GM12878 (cell line): Measurements from ENCODE around the gene PRKCE. TPM values are rescaled to one million over a fixed set of nuclear protein-coding genes. Genes with fewer than 3 reads are reported as not detected.

Experiments
- ATAC-seq: fragments of 200-7000 bp; cut with Tn5 transposase; 3 replicates; pipeline ENCODE4 v1.9.1; 2020; ENCODE audit warnings: mild to moderate bottlenecking, moderate library complexity
- BruUV-seq: library from RNA; stranded (reverse); fragments of 400-500 nt; replicated peaks from 2 replicates; lab custom pipeline; 2021; lab: Mats Ljungman, UMichigan
- CTCF ChIA-PET: fragments of 300-600 bp; sonication (Branson Sonifier 250); formaldehyde crosslinking; extraction: SDS; loops from one replicate; lab custom pipeline; 2021; ENCODE audit warnings: inconsistent platforms; lab: Yijun Ruan, JAX
- POLR2A ChIA-PET: fragments of 350-600 bp; formaldehyde crosslinking; extraction: SDS; loops from one replicate; lab custom pipeline; 2021; ENCODE audit warnings: inconsistent platforms; lab: Charles Lee
- RAD21 ChIA-PET: fragments of 300-600 bp; sonication (Branson Sonifier 250); formaldehyde crosslinking; loops from one replicate; lab custom pipeline; 2023; ENCODE audit warnings: antibody characterized with exemption; ENCODE audit not compliant: unreplicated experiment; lab: Charles Lee
- SMC1A ChIA-PET: fragments of 300-600 bp; sonication (Branson Sonifier 250); formaldehyde crosslinking; loops from one replicate; lab custom pipeline; 2023; ENCODE audit not compliant: unreplicated experiment, uncharacterized antibody; lab: Charles Lee
- DNase-seq: peaks from one replicate; pipeline ENCODE4 v3.0.0-alpha.2; 2011; ENCODE audit warnings: low read depth, low spot score
- FAIRE-seq: peaks from 3 replicates; lab custom pipeline; 2011; peaks lifted over from hg19 to GRCh38; lab: Jason Lieb, UNC
- H2AFZ ChIP-seq: 2 replicates; pipeline ENCODE4 v1.6.0; 2011; ENCODE audit warnings: low read depth, low read length, control low read depth; ENCODE audit not compliant: control insufficient read depth
- H3K27ac ChIP-seq: 2 replicates; pipeline ENCODE4 v1.5.1; 2011; ENCODE audit warnings: control low read depth; ENCODE audit not compliant: control insufficient read depth, insufficient read depth
- H3K27me3 ChIP-seq, 2 experiments: replicated peaks in 1 of 2; 2 replicates each; pipeline versions ENCODE4 v1.6.0 to v1.6.1; 2011; ENCODE audit warnings: low read length in 1 of 2; ENCODE audit not compliant: control insufficient read depth in 2 of 2, insufficient read depth in 2 of 2
- H3K36me3 ChIP-seq, 2 experiments: 2 replicates each; pipeline ENCODE4 v1.5.1; 2011; ENCODE audit warnings: low read length in 1 of 2; ENCODE audit not compliant: control insufficient read depth in 2 of 2, insufficient read depth in 2 of 2
- H3K4me1 ChIP-seq: 2 replicates; pipeline ENCODE4 v1.6.1; 2011; ENCODE audit warnings: mild to moderate bottlenecking, low read length, moderate library complexity, mixed read lengths; ENCODE audit not compliant: control insufficient read depth, insufficient read depth
- H3K4me2 ChIP-seq: 2 replicates; pipeline ENCODE4 v1.6.0; 2011; ENCODE audit warnings: control low read depth; ENCODE audit not compliant: control insufficient read depth, insufficient read depth
- H3K4me3 ChIP-seq: fragments of 200-600 bp; sonication (generic); 2 replicates; pipeline ENCODE4 v1.5.1; 2016
- H3K79me2 ChIP-seq: 2 replicates; pipeline ENCODE4 v1.6.0; 2011; ENCODE audit warnings: low read length; ENCODE audit not compliant: control insufficient read depth, insufficient read depth
- H3K9ac ChIP-seq: 2 replicates; pipeline ENCODE4 v1.8.0; 2011; ENCODE audit warnings: low read length, control low read depth, mixed read lengths; ENCODE audit not compliant: control insufficient read depth, insufficient read depth
- H3K9me3 ChIP-seq: replicated peaks from 3 replicates; pipeline ENCODE4 v1.5.1; 2011; ENCODE audit warnings: mild to moderate bottlenecking, low read length; ENCODE audit not compliant: control insufficient read depth, insufficient read depth
- H4K20me1 ChIP-seq: 2 replicates; pipeline ENCODE4 v1.6.0; 2011; ENCODE audit not compliant: control insufficient read depth, insufficient read depth
- CREM ChIP-seq: IDR thresholded peaks from 2 replicates; pipeline ENCODE4 v1.6.1; 2014; ENCODE audit warnings: antibody characterized with exemption, low read depth
- DPF2 ChIP-seq: fragments of 450-650 bp; IDR thresholded peaks from 2 replicates; pipeline ENCODE4 v1.6.1; 2017; ENCODE audit warnings: mild to moderate bottlenecking
- GABPA ChIP-seq: IDR thresholded peaks from 2 replicates; pipeline ENCODE4 v1.6.1; 2014; ENCODE audit warnings: antibody characterized with exemption, low read depth, mild to moderate bottlenecking, inconsistent platforms
- MLLT1 ChIP-seq: fragments of 450-650 bp; IDR thresholded peaks from 2 replicates; pipeline ENCODE4 v1.6.1; 2016; ENCODE audit warnings: mild to moderate bottlenecking
- NBN ChIP-seq: fragments of 450-650 bp; IDR thresholded peaks from 2 replicates; pipeline ENCODE4 v1.6.1; 2016
- NR2C2 ChIP-seq: IDR thresholded peaks from 2 replicates; pipeline ENCODE4 v1.6.1; 2011; ENCODE audit warnings: borderline replicate concordance, low read depth; ENCODE audit not compliant: control insufficient read depth, insufficient read length
- NRF1 ChIP-seq: conservative IDR thresholded peaks from 2 replicates; pipeline ENCODE4 v1.6.1; 2011; ENCODE audit warnings: mild to moderate bottlenecking, low read depth, low read length, improper control_type of control experiment
- PAX8 ChIP-seq: fragments of 450-650 bp; IDR thresholded peaks from 2 replicates; pipeline ENCODE4 v1.6.1; 2017; ENCODE audit warnings: mild to moderate bottlenecking, moderate library complexity
- PBX3 ChIP-seq: IDR thresholded peaks from 2 replicates; pipeline ENCODE4 v1.6.1; 2011; ENCODE audit warnings: mild to moderate bottlenecking, low read depth, low read length, moderate library complexity; ENCODE audit not compliant: insufficient replicate concordance
- POLR2A ChIP-seq: IDR thresholded peaks from 2 replicates; pipeline ENCODE4 v1.6.1; 2011; ENCODE audit warnings: low read depth, mild to moderate bottlenecking, low read length
- POLR2AphosphoS5 ChIP-seq: IDR thresholded peaks from 2 replicates; pipeline ENCODE4 v1.6.1; 2011; ENCODE audit warnings: mild to moderate bottlenecking, low read length, inconsistent platforms
- RELA ChIP-seq: fragments of 450-650 bp; IDR thresholded peaks from 2 replicates; pipeline ENCODE4 v1.8.0; 2014; ENCODE audit warnings: borderline replicate concordance; ENCODE audit not compliant: partially characterized antibody
- RUNX3 ChIP-seq: IDR thresholded peaks from 2 replicates; pipeline ENCODE4 v1.6.1; 2012; ENCODE audit warnings: low read length, inconsistent platforms
- SRF ChIP-seq, 2 experiments: IDR thresholded peaks; 2 replicates each; pipeline ENCODE4 v1.6.1; 2011; ENCODE audit warnings: low read depth in 2 of 2, low read length in 2 of 2, mild to moderate bottlenecking in 1 of 2, moderate library complexity in 1 of 2
- USF2 ChIP-seq: IDR thresholded peaks from 2 replicates; pipeline ENCODE4 v1.6.1; 2011; ENCODE audit warnings: low read depth, low read length, improper control_type of control experiment, borderline replicate concordance
- ZBTB4 ChIP-seq: fragments of 450-650 bp; formaldehyde crosslinking; IDR thresholded peaks from 2 replicates; pipeline ENCODE4 v1.4.0; 2022; ENCODE audit warnings: mild to moderate bottlenecking, moderate library complexity
- ZNF24 ChIP-seq: fragments of 450-650 bp; IDR thresholded peaks from 2 replicates; pipeline ENCODE4 v1.6.1; 2017; ENCODE audit warnings: antibody characterized with exemption, mild to moderate bottlenecking
- WGBS: methylation state at CpG from one replicate; pipeline ENCODE4 v1.1.6; 2016; ENCODE audit warnings: low lambda C conversion rate; ENCODE audit not compliant: insufficient replicate concordance, insufficient coverage; ENCODE audit errors: missing lambda C conversion rate; 5-methylcytosine and 5-hydroxymethylcytosine counted together
- in situ Hi-C: fragments of 300-500 bp; cut with MboI; formaldehyde crosslinking; loops from 9 replicates; pipeline ENCODE4 v1.14.3; 2018; ENCODE audit warnings: mixed read lengths
- intact Hi-C: fragments of 100-400 bp; cut with micrococcal nuclease; formaldehyde crosslinking; loops from one replicate; pipeline ENCODE4 v1.14.2; 2022; ENCODE audit not compliant: unreplicated experiment
- polyA plus RNA-seq, 11 experiments: library from polyadenylated mRNA; depleted of rRNA in 4 of 11; unstranded in 6 of 11; stranded (reverse) in 5 of 11; fragments of >200 nt; fragmentation: Nextera tagmentation in 4 of 11; fragmentation: Illumina TruSeq in 1 of 11; extraction: Ambion mirVana in 4 of 11; extraction: Trizol in 1 of 11; gene quantifications; 1 replicate in 1 of 11; 2 replicates in 10 of 11; pipeline versions ENCODE4 v1.2.1 to v1.2.3, GENCODE V29; 2011 to 2016; ENCODE audit warnings: inconsistent platforms in 2 of 11, missing spikeins in 2 of 11, low read depth in 1 of 11
- total RNA-seq, 4 experiments: library from RNA; depleted of rRNA in 3 of 4; stranded (reverse); fragments of >200 nt in 3 of 4; fragmentation: Illumina TruSeq in 1 of 4; extraction: Trizol in 1 of 4; gene quantifications; 2 replicates each; pipeline versions ENCODE4 v1.2.1 to v1.2.3, GENCODE V29; 2013 to 2021

The PRKCE gene
- total and polyA plus RNA-seq, 10 of the 15 experiments (the other 5 are each of a cell fraction or from before 2014, with no cell fraction given) = 2.6 to 28.2 (median 11.3) TPM

- WGBS = 29% methylated on average over 2 of the region's 2 CpGs
- RAD21 ChIA-PET = no interaction called here
- Histone ChIP-seq H3K27me3 (no peaks in the 10 kb centered on the region), H2AFZ (no peak overlapping the region), H3K4me1 (no peaks in the 10 kb centered on the region), H3K9ac (no peak overlapping the region), H3K36me3 (no peaks in the 10 kb centered on the region; a peak in 1 of 4 replicates), H3K4me3 (no peak overlapping the region), H3K79me2 (no peaks in the 10 kb centered on the region), H3K9me3 (no peaks in the 10 kb centered on the region), H4K20me1 (no peaks in the 10 kb centered on the region), H3K27ac (no peak overlapping the region), H3K4me2 (no peak overlapping the region)
- no TSS peak for BruUV-seq
- FAIRE-seq (no peak), DNase-seq (no peak), ATAC-seq (no peak)
- intact Hi-C loops (no loop called here), in situ Hi-C loops (no loop called here)
- CTCF ChIA-PET = interaction anchor here (1.0 to 8.9 kb wide), 4 partner anchors 14 to 585 kb away, joined by 3 to 56 read pairs (median 6); no protein-coding TSS in a partner anchor
- TF ChIP-seq ZBTB4 (CRISPR knock-in tag) = no peak
- TF ChIP-seq PAX8 = no peak
- TF ChIP-seq POLR2A = no peak
- TF ChIP-seq POLR2AphosphoS5 = no peak
- TF ChIP-seq SRF (IDR thresholded peaks at IDR 0.05; ENCODE audit: low read depth in 2 of 2, low read length in 2 of 2) = no peak
- no peak for TF ChIP-seq GABPA
- TF ChIP-seq USF2 = no peak
- TF ChIP-seq CREM = no peak
- TF ChIP-seq ZNF24 = no peak
- TF ChIP-seq PBX3 = no peak
- no peak for TF ChIP-seq NRF1
- no peak for TF ChIP-seq DPF2
- no peak for TF ChIP-seq MLLT1
- TF ChIP-seq NBN = no peak
- TF ChIP-seq RUNX3 = no peak
- no peak for TF ChIP-seq RELA
- TF ChIP-seq NR2C2 = no peak
- POLR2A ChIA-PET = interaction anchor here (0.5 kb wide), 1 partner anchor 397 kb away, joined by 3 read pairs; no protein-coding TSS in a partner anchor
- SMC1A ChIA-PET = interaction anchor here (0.5 to 4.4 kb wide), 3 partner anchors 15 to 415 kb away, joined by 3 to 18 read pairs (median 4); no protein-coding TSS in a partner anchor
Observed at GRCh38 chr2:46048693-46049092, 397.2 kb downstream of the PRKCE start.
